Endothelial cell of umbilical vein (primary cell): ENCODE data around the gene CCDC102B. TPM values are rescaled to one million over a fixed set of nuclear protein-coding genes. Genes with fewer than 3 reads are reported as not detected.

Experiments used
- BruUV-seq: library from RNA; stranded (reverse); fragments of 400-500 nt; replicated peaks from 2 replicates; lab custom pipeline; 2021; lab: Mats Ljungman, UMichigan
- CTCF ChIA-PET: fragments of 300-600, 350-600 bp; sonication (Branson Sonifier 250); formaldehyde crosslinking; loops from one replicate; lab custom pipeline; 2021; ENCODE audit warnings: antibody characterized with exemption, inconsistent platforms; lab: Charles Lee
- POLR2A ChIA-PET: fragments of 300-600, 350-600 bp; sonication (Branson Sonifier 250); formaldehyde crosslinking; loops from one replicate; lab custom pipeline; 2021; ENCODE audit warnings: antibody characterized with exemption, inconsistent platforms; lab: Charles Lee
- DNase-seq: peaks from one replicate; pipeline ENCODE4 v3.0.0-alpha.2; 2011; ENCODE audit warnings: low read depth, low spot score
- FAIRE-seq: peaks from 2 replicates; lab custom pipeline; 2011; peaks lifted over from hg19 to GRCh38; lab: Jason Lieb, UNC
- H2AFZ ChIP-seq: 2 replicates; pipeline ENCODE4 v1.6.0; 2012; ENCODE audit warnings: low read depth, low read length, control low read depth, inconsistent platforms
- H3K27ac ChIP-seq: 2 replicates; pipeline ENCODE4 v1.5.1; 2011; ENCODE audit warnings: low read depth, mild to moderate bottlenecking, control low read depth, low read length, moderate library complexity; ENCODE audit not compliant: insufficient read depth
- H3K27me3 ChIP-seq, 2 experiments: 2 replicates each; pipeline versions ENCODE4 v1.6.0 to v1.6.1; 2011; ENCODE audit warnings: low read length in 2 of 2, mixed read lengths in 1 of 2; ENCODE audit not compliant: control insufficient read depth in 2 of 2, insufficient read depth in 2 of 2
- H3K36me3 ChIP-seq, 2 experiments: 2 replicates in 1 of 2; 3 replicates in 1 of 2; pipeline ENCODE4 v1.5.1; 2011; ENCODE audit warnings: low read length in 2 of 2, mild to moderate bottlenecking in 1 of 2, moderate library complexity in 1 of 2; ENCODE audit not compliant: control insufficient read depth in 2 of 2, insufficient read depth in 2 of 2; ENCODE audit errors: extremely low read depth in 1 of 2
- H3K4me1 ChIP-seq: 3 replicates; pipeline ENCODE4 v1.5.1; 2011; ENCODE audit warnings: mild to moderate bottlenecking, low read length; ENCODE audit not compliant: control insufficient read depth, insufficient read depth; ENCODE audit errors: extremely low read depth
- H3K4me2 ChIP-seq: 2 replicates; pipeline ENCODE4 v1.6.1; 2011; ENCODE audit warnings: low read length, control low read depth, mixed read lengths; ENCODE audit not compliant: insufficient read depth
- H3K4me3 ChIP-seq, 3 experiments: fragments of 200-600 bp in 1 of 3; sonication (generic), shearing (Covaris generic) in 1 of 3; replicated peaks in 1 of 3; 2 replicates each; pipeline ENCODE4 v1.5.1; 2011 to 2016; ENCODE audit warnings: control low read depth in 3 of 3, low read length in 3 of 3, mild to moderate bottlenecking in 2 of 3, inconsistent platforms in 1 of 3, low read depth in 1 of 3, moderate library complexity in 1 of 3; ENCODE audit not compliant: insufficient read depth in 1 of 3
- H3K79me2 ChIP-seq: 2 replicates; pipeline ENCODE4 v1.6.0; 2012; ENCODE audit warnings: low read length, inconsistent platforms; ENCODE audit not compliant: control insufficient read depth, insufficient read depth
- H3K9ac ChIP-seq: replicated peaks from 2 replicates; pipeline ENCODE3; 2011; ENCODE audit warnings: low read length, control low read depth; ENCODE audit not compliant: insufficient read depth; ENCODE audit errors: extremely low read depth
- H3K9me1 ChIP-seq: replicated peaks from 3 replicates; pipeline ENCODE4 v1.6.0; 2011; ENCODE audit warnings: mild to moderate bottlenecking, low read length; ENCODE audit not compliant: control insufficient read depth, insufficient read depth; ENCODE audit errors: extremely low read depth
- H3K9me3 ChIP-seq: replicated peaks from 2 replicates; pipeline ENCODE4 v1.5.1; 2012; ENCODE audit warnings: low read length, inconsistent platforms; ENCODE audit not compliant: control insufficient read depth, insufficient read depth
- H4K20me1 ChIP-seq: replicated peaks from 2 replicates; pipeline ENCODE3; 2011; ENCODE audit warnings: mild to moderate bottlenecking, low read length; ENCODE audit not compliant: control insufficient read depth, insufficient read depth; ENCODE audit errors: extremely low read depth
- CTCF ChIP-seq, 2 donors: IDR thresholded peaks; 1 replicate in 1 of 2; 2 replicates in 1 of 2; pipeline ENCODE4 v1.5.1; 2011; ENCODE audit warnings: low read length in 2 of 2, mild to moderate bottlenecking in 2 of 2, moderate library complexity in 2 of 2, control low read depth in 1 of 2, inconsistent platforms in 1 of 2, low read depth in 1 of 2; ENCODE audit not compliant: insufficient read depth in 1 of 2; ENCODE audit errors: extremely low read depth in 1 of 2
- FOS ChIP-seq: IDR thresholded peaks from 2 replicates; pipeline ENCODE4 v1.6.1; 2011; ENCODE audit warnings: mild to moderate bottlenecking, low read length, moderate library complexity, borderline replicate concordance; ENCODE audit not compliant: insufficient read depth
- GATA2 ChIP-seq: IDR thresholded peaks from 2 replicates; pipeline ENCODE4 v1.7.0; 2011; ENCODE audit warnings: low read depth, mild to moderate bottlenecking, moderate library complexity, mixed read lengths, low read length; ENCODE audit not compliant: insufficient read length, insufficient read depth
- JUN ChIP-seq: IDR thresholded peaks from 2 replicates; pipeline ENCODE4 v1.6.1; 2011; ENCODE audit warnings: borderline replicate concordance, low read depth; ENCODE audit not compliant: insufficient read length, insufficient read depth
- MAX ChIP-seq: IDR thresholded peaks from 2 replicates; pipeline ENCODE4 v1.6.1; 2011; ENCODE audit not compliant: insufficient read depth, insufficient read length
- MYC ChIP-seq: IDR thresholded peaks from one replicate; pipeline ENCODE4 v1.6.1; 2011; ENCODE audit warnings: mild to moderate bottlenecking, low read depth, low read length
- POLR2A ChIP-seq: IDR thresholded peaks from 2 replicates; pipeline ENCODE4 v1.6.1; 2012; ENCODE audit warnings: low read depth, mild to moderate bottlenecking, control low read depth, low read length
- POLR2AphosphoS5 ChIP-seq: IDR thresholded peaks from 2 replicates; pipeline ENCODE4 v1.6.1; 2012; ENCODE audit warnings: low read depth, mild to moderate bottlenecking, control low read depth, low read length, moderate library complexity; ENCODE audit not compliant: insufficient read depth
- dilution Hi-C: fragments of 300-500 bp; cut with MboI; formaldehyde crosslinking; loops from one replicate; pipeline ENCODE4 v1.15.0; 2019; ENCODE audit warnings: low sequenced_read_pairs; ENCODE audit not compliant: extremely low pct_ligation_motif_present
- intact Hi-C: fragments of 100-400 bp; cut with micrococcal nuclease; formaldehyde crosslinking; loops from one replicate; pipeline ENCODE4 v1.10.0; 2022
- polyA plus RNA-seq, 4 experiments: library from polyadenylated mRNA; depleted of rRNA in 3 of 4; stranded (reverse) in 3 of 4; unstranded in 1 of 4; fragments of >200 nt; gene quantifications; 2 replicates each; pipeline versions ENCODE4 v1.2.1 to v1.2.3, GENCODE V29; 2011 to 2012; ENCODE audit warnings: missing spikeins in 1 of 4
- total RNA-seq: library from RNA; stranded (reverse); gene quantifications from 2 replicates; pipeline ENCODE4 v1.2.3, GENCODE V29; 2021

Gene CCDC102B
- total and polyA plus RNA-seq, 2 donors (not counting 3 experiments of a cell fraction or from before 2014, with no cell fraction given): 0.21 to 0.62 TPM

GRCh38 chr18:68822926-68823325, 25.0 kb downstream of the CCDC102B start:
- H3K9me3 ChIP-seq: no peaks in the 10 kb centered on the region
- no TSS peak for BruUV-seq
- CTCF ChIA-PET: no interaction called here

More at GRCh38 chr18:68822926-68823325, 25.0 kb downstream of the CCDC102B start:
- Histone ChIP-seq H4K20me1 (no peaks in the 10 kb centered on the region), H3K27ac (no peak overlapping the region), H3K9ac (no peak overlapping the region), H3K4me2 (no peak overlapping the region), H3K4me1 (no peaks in the 10 kb centered on the region), H2AFZ (no peak overlapping the region), H3K4me3 (no peak overlapping the region), H3K79me2 (no peaks in the 10 kb centered on the region), H3K27me3 (no peaks in the 10 kb centered on the region), H3K36me3 (no peaks in the 10 kb centered on the region), H3K9me1 (no peaks in the 10 kb centered on the region)
- POLR2A ChIA-PET: no interaction called here
- FAIRE-seq: no peak
- intact Hi-C loops (no loop called here), dilution Hi-C loops (no loop called here)
- no peak for DNase-seq
- TF ChIP-seq CTCF (IDR thresholded peaks at IDR 0.05; ENCODE audit: extremely low read depth in 1 of 2, insufficient read depth in 1 of 2, low read depth in 1 of 2, low read length in 2 of 2) (no peak), POLR2A (no peak), POLR2AphosphoS5 (no peak), FOS (no peak), JUN (no peak), MYC (no peak), MAX (no peak), GATA2 (no peak)
